Activated T-cell treated with anti-CD3 and anti-CD28 coated beads, Interleukin-2, amount 50 U/mL, for 24 hours (primary cell): ENCODE data around the gene SOX2.

Experiments used
- DNase-seq: peaks from one replicate; pipeline ENCODE4 v3.0.0-alpha.2; 2020
- H3K27ac Mint-ChIP-seq: 2 replicates; pipeline ENCODE4 v1.8.0; 2020; ENCODE audit warnings: mild to moderate bottlenecking, mixed read lengths
- H3K27me3 Mint-ChIP-seq: 2 replicates; pipeline ENCODE4 v1.8.0; 2020; ENCODE audit warnings: mixed read lengths
- H3K36me3 Mint-ChIP-seq: 2 replicates; pipeline ENCODE4 v1.8.0; 2020; ENCODE audit warnings: low read depth, mixed read lengths
- H3K4me1 Mint-ChIP-seq: 2 replicates; pipeline ENCODE4 v1.8.0; 2020; ENCODE audit warnings: low read depth, mixed read lengths
- H3K4me3 Mint-ChIP-seq: 2 replicates; pipeline ENCODE4 v1.8.0; 2020; ENCODE audit warnings: mild to moderate bottlenecking, moderate library complexity, mixed read lengths
- H3K9me3 Mint-ChIP-seq: 2 replicates; pipeline ENCODE4 v1.8.0; 2020; ENCODE audit warnings: mixed read lengths

The SOX2 gene

DNA sequence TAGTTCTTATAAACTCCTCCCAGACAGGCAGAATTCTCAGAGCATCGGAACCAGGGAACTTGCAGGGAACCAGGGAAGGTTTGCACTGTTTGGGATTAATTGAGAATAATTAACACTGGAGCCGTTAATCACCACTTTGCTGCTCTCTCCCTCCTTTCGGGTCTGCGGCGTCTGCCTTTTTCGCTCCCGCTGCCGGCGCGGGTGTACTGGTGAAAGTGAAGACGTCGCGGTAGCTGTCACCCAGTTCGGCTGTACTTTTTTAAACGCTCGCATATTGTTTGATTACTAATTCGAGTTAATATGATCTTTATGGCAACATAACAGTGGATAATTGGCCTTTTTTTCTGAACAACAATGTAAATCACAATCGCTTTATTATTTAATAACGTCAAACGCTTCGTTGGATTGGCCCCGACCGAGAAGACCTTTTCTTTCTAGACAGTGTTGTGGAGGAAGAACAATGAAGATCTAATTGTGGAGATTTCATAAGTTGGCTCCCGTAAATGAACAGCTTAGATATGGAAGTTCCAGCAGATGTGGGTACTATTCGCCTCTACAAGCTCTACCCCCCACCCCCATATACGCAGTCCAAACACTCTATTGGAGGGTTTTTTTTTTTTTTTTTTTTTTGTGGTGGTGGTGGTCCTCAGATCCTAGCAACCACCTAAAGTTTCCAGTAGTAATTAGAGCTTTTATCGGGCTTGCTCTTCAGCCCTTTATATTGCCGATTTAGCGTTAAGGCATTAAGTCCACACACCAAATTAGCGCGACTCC lies 12.7 kb downstream of the SOX2 start:
- Mint-ChIP-seq H3K9me3 (peaks cover 21% of the 10 kb centered on the region), H3K4me1 (peaks cover 17% of the 10 kb centered on the region), H3K4me3 (no peak overlapping the region), H3K27me3 (peaks cover 98% of the 10 kb centered on the region), H3K27ac (peak overlapping the region; percentile 27), H3K36me3 (peaks cover 9% of the 10 kb centered on the region)
- DNase-seq, result no peak

DNA sequence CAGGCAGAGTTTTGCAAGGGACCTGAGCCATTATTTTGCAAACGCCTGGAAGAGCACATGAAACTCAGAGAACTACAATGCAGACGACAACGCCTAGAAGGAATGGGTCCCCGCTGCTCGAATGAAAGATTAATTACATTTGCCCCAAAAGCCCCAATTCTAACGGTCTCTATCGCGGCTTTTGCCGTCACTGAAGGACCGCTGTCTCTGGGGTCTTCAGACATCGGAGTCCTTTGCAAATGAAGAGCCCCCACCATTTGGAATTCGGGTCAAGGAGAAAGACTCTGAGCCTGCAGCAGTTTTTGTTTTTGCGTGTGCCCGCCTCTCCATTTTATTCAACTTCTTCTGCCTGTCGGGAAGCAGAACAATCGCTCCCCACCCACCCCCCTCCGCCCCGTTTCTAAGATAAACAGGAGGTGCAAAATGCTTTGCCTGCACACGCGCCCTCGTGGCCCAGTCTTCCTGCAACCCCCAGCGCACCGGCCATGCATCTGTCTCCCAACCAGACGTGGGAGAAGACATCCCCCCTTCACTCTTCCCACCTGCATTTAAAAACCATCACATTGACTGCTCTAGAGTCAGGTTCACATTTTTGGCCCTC lies 13.5 kb downstream of the SOX2 start:
- Mint-ChIP-seq H3K9me3 (peaks cover 21% of the 10 kb centered on the region), H3K27me3 (peaks cover 98% of the 10 kb centered on the region), H3K36me3 (peaks cover 9% of the 10 kb centered on the region), H3K4me3 (no peak overlapping the region), H3K4me1 (peaks cover 17% of the 10 kb centered on the region), H3K27ac (peak overlapping the region; percentile 44)
- DNase-seq, result no peak

DNA sequence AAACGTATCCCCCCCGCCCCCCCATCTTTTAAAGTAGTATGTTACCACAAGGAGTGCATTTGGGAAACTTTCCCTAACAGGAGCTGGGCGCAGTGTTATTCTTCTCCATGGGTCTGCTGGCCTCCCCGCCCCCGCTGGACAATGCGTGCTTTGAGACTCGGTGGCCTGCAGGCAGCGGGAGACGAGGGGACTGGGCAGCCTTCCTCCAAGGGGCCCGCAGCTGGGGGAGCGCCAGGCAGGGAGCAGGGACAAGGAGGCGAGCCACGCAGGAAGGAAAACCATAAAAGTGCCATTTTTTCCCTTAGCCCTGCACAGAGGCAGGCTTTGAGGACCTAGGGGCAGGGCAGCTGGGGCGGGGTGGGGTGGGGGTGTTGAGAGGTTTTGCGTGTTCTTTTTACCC lies 14.1 kb downstream of the SOX2 start:
- Mint-ChIP-seq H3K27me3 (peaks cover 98% of the 10 kb centered on the region), H3K4me1 (peaks cover 17% of the 10 kb centered on the region), H3K36me3 (peaks cover 9% of the 10 kb centered on the region), H3K27ac (no peak overlapping the region), H3K9me3 (peaks cover 21% of the 10 kb centered on the region), H3K4me3 (no peak overlapping the region)
- DNase-seq, result no peak

DNA sequence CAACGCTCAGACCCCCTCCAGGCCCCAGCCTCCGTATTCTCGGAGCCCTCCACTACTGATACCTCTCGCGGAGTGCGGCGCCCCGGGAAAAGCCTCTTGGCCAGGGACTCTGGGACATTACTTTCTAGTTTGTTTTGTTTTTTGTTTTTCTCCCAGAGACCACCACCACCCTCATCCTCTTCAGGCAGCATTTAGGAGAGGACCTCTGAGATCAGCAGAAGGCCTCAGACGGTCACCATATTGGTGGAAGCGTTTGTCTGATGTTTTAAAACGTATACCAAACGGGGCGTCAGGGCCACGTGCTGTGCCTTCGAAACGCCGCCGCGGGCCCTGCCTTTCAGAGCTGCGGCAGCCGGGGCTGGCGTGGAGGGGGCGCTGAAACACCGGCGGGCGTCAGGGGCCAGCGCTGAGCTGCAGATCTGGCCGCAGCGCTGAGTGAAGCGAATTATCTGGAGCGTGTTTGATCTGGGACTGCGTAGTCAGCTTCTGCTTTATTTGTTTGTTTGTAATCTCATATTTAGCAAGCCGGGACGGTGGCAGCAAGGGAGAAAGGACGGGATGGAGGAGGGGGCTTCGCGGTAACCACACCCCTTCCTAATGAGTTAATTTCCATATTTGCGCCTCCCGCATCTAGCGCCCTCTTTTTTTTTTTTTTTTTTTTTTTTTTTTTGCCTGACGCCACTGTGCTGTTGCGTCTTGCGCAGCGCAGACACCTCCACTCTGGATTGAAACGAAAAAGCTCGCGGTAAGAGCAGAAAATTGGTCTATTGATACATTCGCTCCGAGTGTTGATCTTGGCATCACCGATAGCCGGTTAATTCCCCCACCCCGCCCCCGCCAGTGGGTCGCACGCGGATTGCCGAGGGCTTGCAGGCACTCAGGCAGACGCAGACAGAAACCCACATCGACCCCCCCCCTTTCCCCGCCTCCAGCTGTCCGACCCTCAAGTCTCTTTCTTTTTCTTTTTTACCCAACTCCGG lies 14.9 kb downstream of the SOX2 start:
- peaks cover 9% of the 10 kb centered on the region for H3K36me3 Mint-ChIP-seq
- H3K4me1 Mint-ChIP-seq, result peaks cover 17% of the 10 kb centered on the region
- H3K9me3 Mint-ChIP-seq, result peaks cover 17% of the 10 kb centered on the region
- peaks cover 97% of the 10 kb centered on the region for H3K27me3 Mint-ChIP-seq
- H3K27ac Mint-ChIP-seq, result peak overlapping the region; percentile 6
- peak overlapping the region; percentile 62 for H3K4me3 Mint-ChIP-seq
- DNase-seq, result no peak

DNA sequence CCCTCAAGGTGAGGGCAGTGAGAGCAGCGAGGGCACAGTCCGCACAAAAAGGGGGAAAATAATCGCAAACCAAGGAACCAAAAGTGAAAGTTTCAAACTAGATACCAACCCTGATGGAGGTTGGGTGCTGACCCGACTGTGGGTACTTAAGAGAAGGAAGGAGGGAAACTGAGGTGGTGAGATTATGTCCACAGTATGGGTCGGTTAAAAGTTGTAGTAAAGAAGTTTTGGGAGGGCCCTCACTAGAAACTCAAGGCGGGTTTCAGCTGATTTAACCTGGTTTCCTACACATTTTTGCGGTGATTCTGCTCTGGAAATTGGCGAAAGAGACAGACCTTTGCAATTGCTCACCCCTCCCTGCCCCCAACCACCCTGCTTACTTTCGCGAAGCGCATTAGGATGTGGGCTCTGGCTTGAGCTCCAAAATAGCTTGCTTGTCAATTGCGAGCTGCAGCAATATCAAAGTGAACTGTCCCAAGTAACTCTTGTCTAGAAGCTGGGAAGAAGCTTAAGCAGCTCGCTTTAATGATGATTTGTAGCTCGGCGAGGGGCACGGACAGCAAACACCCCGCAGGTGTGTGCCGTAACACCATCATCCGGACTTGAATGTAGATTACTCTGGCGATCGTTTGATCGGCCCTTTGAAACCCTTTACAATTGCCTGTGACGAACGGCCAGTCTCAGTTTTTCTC lies 15.8 kb downstream of the SOX2 start:
- H3K27me3 Mint-ChIP-seq, result peaks cover 94% of the 10 kb centered on the region
- no peak for DNase-seq
- H3K9me3 Mint-ChIP-seq, result peaks cover 16% of the 10 kb centered on the region
- H3K27ac Mint-ChIP-seq, result peak overlapping the region; percentile 33
- peaks cover 17% of the 10 kb centered on the region for H3K4me1 Mint-ChIP-seq
- H3K36me3 Mint-ChIP-seq, result peaks cover 9% of the 10 kb centered on the region
- H3K4me3 Mint-ChIP-seq, result peak overlapping the region; percentile 62

DNA sequence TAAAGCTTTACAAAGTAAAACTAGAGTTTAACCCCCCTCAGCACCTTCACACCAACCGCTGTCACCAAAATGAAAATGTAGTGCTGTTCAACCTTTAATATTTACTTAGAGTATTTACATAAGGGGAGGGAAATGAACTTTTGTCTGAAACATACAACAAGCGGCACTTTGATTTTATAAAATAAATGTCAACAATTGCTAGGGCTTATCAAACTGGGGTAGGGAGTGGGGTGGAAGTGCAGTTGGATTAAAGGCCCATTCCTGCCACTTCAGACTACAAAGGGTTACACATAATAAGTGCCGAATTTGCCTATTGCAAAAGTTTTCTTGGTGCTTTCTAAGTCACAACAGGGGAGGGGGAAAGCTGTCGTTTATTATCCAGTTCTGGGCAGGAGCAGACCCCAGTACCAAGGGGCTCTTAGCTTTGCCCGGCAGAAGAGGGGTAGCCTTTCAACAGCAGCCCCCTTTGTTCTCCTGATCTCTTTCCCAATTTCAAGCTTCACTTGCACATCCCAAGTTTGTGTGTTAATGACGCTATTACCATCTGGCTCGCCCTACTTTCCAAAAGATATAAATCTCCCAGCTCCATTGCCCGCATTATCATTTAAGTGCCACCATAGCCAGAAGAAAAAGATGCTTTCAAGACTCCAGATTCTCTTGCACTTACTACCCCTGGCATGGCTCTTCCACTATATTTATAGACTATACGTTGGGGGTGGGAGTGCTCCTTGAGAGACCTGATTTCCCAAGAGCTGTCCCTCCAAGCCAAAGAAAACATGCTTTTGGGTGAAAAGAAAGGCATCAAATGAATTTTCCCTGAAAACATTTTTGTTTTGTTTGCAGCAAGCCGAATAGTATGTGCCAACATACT lies 17.0 kb downstream of the SOX2 start:
- no peak for DNase-seq
- Mint-ChIP-seq H3K9me3 (peaks cover 13% of the 10 kb centered on the region), H3K27ac (no peak overlapping the region), H3K4me1 (peaks cover 17% of the 10 kb centered on the region), H3K27me3 (peaks cover 91% of the 10 kb centered on the region), H3K36me3 (peaks cover 9% of the 10 kb centered on the region), H3K4me3 (no peak overlapping the region)

DNA sequence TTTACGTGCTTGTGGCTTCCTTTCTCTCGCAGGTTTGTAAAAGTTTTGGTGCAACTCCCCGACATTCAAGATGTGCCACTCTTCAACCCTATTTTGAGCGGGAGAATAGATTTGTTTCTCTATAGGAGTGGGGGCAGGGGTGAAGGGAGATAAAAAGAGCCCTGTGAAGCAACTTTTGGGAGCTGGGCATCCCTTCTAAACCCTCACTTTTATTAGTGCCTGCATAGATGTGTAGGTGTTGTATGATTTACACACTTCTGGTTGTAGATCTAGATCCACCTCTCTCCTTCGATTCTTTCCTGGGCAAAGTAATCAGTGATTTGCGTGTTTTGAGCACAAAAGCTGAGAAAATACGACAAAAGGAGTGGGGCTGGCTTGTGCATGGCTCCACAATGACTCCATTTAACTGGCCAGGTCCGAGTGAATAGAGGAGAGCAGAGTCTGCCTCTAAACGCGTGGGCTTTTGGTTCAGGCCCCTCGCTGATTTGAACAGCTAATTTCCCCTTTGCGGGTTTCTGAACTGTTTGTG lies 17.7 kb downstream of the SOX2 start:
- peaks cover 88% of the 10 kb centered on the region for H3K27me3 Mint-ChIP-seq
- no peak overlapping the region for H3K4me3 Mint-ChIP-seq
- H3K36me3 Mint-ChIP-seq, result peaks cover 4% of the 10 kb centered on the region
- H3K9me3 Mint-ChIP-seq, result peaks cover 6% of the 10 kb centered on the region
- no peak for DNase-seq
- peaks cover 15% of the 10 kb centered on the region for H3K4me1 Mint-ChIP-seq
- H3K27ac Mint-ChIP-seq, result no peak overlapping the region

DNA sequence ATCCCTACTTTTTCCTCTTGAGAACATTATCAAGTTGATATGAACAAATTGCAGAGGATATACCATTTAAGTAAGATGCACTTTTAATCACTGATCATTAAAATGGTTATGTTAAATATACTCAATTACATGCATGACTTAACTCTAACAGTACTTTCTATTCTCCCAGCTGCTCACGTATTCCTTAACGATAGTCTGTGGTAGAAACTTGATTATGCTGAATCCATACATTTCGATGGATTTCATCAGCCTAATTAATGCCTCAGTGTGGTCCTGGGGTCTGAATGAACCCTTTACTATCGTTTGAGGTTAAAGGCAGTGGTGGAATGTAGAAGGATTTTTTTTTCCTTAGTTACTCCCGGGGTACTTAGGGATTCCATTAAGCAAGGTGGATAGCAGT lies 18.6 kb downstream of the SOX2 start:
- DNase-seq, result no peak
- peaks cover 5% of the 10 kb centered on the region for H3K9me3 Mint-ChIP-seq
- H3K27ac Mint-ChIP-seq, result no peak overlapping the region
- H3K36me3 Mint-ChIP-seq, result peaks cover 3% of the 10 kb centered on the region
- H3K4me3 Mint-ChIP-seq, result no peak overlapping the region
- peaks cover 83% of the 10 kb centered on the region for H3K27me3 Mint-ChIP-seq
- peaks cover 15% of the 10 kb centered on the region for H3K4me1 Mint-ChIP-seq

DNA sequence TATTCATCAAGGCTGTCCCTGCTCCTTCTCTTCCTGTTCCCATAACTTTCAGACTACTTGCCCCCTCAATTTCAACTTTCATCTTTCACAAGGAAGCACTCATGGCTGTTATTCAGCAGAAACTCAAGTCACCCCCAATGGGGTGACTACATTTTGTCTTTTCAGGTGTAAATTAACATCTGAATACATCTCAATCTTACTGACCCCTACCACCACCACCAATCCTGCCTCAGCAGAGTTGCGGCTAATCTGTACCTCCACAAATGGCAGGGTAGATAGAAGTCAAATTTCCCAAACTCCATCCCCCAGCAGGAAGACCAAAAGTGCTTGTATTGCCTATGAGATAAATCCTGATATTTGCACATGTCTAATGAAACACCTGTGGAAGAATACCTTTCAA lies 19.2 kb downstream of the SOX2 start:
- no peak overlapping the region for H3K4me3 Mint-ChIP-seq
- H3K27ac Mint-ChIP-seq, result no peak overlapping the region
- peaks cover 77% of the 10 kb centered on the region for H3K27me3 Mint-ChIP-seq
- peaks cover 15% of the 10 kb centered on the region for H3K4me1 Mint-ChIP-seq
- peaks cover 3% of the 10 kb centered on the region for H3K36me3 Mint-ChIP-seq
- DNase-seq, result no peak
- H3K9me3 Mint-ChIP-seq, result peaks cover 2% of the 10 kb centered on the region

DNA sequence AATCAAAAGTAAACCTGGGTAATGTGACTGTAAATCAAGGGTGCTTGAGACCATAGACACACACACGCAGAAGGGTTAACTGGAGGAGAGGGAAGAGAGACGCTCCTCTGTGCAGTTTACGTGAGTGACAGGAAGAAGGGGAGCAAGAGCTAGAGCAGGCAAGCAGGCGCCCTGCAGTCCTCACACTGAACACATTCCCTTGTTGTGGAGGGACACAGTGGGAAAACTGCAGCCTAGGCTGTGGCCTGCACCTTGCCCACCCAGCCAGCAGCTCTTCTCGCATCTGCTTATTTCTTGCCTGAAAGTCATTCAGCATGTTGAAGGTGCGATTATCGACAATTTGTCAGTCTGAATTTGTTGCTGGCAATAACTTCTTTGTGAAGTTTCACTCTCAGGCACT lies 24.2 kb downstream of the SOX2 start:
- no peak overlapping the region for H3K27ac Mint-ChIP-seq
- H3K4me3 Mint-ChIP-seq, result no peak overlapping the region
- no peaks in the 10 kb centered on the region for H3K9me3 Mint-ChIP-seq
- peaks cover 29% of the 10 kb centered on the region for H3K27me3 Mint-ChIP-seq
- DNase-seq, result no peak
- no peaks in the 10 kb centered on the region for H3K4me1 Mint-ChIP-seq
- no peaks in the 10 kb centered on the region for H3K36me3 Mint-ChIP-seq

DNA sequence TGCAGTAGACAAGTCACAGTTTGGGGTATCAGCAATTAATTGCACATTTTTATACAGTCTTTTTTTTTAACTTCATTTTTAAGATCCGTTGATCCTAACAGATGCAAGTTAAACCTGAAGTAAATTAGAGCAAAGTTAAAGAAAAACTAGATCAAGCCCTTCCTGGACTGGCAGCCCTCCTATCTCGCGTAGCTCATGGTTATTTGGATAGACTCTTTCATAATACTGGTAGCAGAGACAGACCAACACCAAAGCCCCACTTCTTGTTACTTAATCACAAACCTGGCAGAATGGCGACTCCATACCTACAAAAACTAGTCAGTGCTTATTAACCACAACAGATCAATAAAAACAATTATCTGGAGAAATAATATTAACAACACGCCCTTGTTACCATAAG lies 26.8 kb downstream of the SOX2 start:
- DNase-seq, result no peak
- H3K36me3 Mint-ChIP-seq, result no peaks in the 10 kb centered on the region
- no peaks in the 10 kb centered on the region for H3K4me1 Mint-ChIP-seq
- H3K27me3 Mint-ChIP-seq, result peaks cover 10% of the 10 kb centered on the region
- H3K4me3 Mint-ChIP-seq, result no peak overlapping the region
- no peaks in the 10 kb centered on the region for H3K9me3 Mint-ChIP-seq
- H3K27ac Mint-ChIP-seq, result no peak overlapping the region

DNA sequence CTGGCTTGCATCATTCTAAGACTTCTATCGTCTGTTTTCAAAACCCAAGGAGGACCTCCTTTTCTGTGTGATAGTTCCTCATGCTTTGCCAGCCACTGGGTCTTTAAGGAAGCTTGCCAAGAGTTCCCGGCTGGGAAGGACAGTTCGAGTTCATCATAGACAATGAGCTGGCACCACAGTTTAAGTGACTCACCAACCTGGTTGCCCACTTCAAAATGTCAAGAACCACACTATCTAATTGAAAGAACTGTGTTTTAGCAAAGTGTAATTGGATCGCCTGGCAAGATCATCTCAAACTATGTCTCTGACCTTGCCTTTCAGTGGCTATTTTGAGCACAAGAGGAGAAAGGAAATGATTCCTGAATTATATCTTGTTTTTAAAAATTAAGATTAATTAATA lies 27.9 kb downstream of the SOX2 start:
- H3K4me1 Mint-ChIP-seq, result no peaks in the 10 kb centered on the region
- peaks cover 1% of the 10 kb centered on the region for H3K27me3 Mint-ChIP-seq
- no peak for DNase-seq
- no peaks in the 10 kb centered on the region for H3K36me3 Mint-ChIP-seq
- no peak overlapping the region for H3K4me3 Mint-ChIP-seq
- no peak overlapping the region for H3K27ac Mint-ChIP-seq
- no peaks in the 10 kb centered on the region for H3K9me3 Mint-ChIP-seq

DNA sequence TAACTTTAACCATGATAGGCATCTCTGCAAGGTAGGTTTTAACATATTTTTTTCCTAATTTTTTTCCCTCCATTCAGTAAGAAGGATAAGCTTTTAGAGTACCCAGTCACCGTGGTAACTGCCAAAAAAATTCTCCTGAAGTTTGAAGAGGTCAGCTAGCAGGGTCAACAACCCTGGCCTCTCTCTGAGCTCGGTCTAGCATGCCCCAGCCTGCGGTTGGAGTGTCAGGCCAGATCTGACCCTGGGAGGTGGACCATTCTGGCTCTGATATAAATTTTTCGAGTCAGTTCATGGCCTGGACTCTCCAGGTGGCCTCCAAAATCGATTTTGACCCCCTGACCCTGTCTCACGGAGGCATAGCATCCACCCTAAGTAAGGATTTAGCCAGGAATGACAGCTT lies 29.7 kb downstream of the SOX2 start:
- no peaks in the 10 kb centered on the region for H3K36me3 Mint-ChIP-seq
- DNase-seq, result no peak
- no peaks in the 10 kb centered on the region for H3K4me1 Mint-ChIP-seq
- H3K27me3 Mint-ChIP-seq, result peaks cover 6% of the 10 kb centered on the region
- no peak overlapping the region for H3K4me3 Mint-ChIP-seq
- H3K27ac Mint-ChIP-seq, result no peak overlapping the region
- H3K9me3 Mint-ChIP-seq, result no peaks in the 10 kb centered on the region
